WTC11 (cell line): ENCODE results near the gene CDK5. TPM values are rescaled to one million over a fixed set of nuclear protein-coding genes. Genes with fewer than 3 reads are reported as not detected.

ENCODE experiments used
- CREB1 ChIP-seq: sonication (generic); formaldehyde crosslinking; IDR thresholded peaks from 2 replicates; pipeline ENCODE4 v1.8.0; 2023; ENCODE audit warnings: mild to moderate bottlenecking, missing genetic modification reagents
- IRF2 ChIP-seq: sonication (generic); formaldehyde crosslinking; IDR thresholded peaks from 2 replicates; pipeline ENCODE4 v1.8.0; 2022; ENCODE audit warnings: low read depth, missing genetic modification reagents, borderline replicate concordance
- JAZF1 ChIP-seq: fragments of 250-450 bp; sonication (Bioruptor Pico); IDR thresholded peaks from 2 replicates; pipeline ENCODE4 v1.9.0; 2021; ENCODE audit warnings: moderate library complexity, mild to moderate bottlenecking, inconsistent platforms
- OVOL2 ChIP-seq: fragments of 250-450 bp; sonication (Bioruptor Pico); IDR thresholded peaks from 2 replicates; pipeline ENCODE4 v1.9.0; 2021; ENCODE audit warnings: mild to moderate bottlenecking, borderline replicate concordance
- PRRX2 ChIP-seq: fragments of 250-450 bp; sonication (Bioruptor Pico); IDR thresholded peaks from 2 replicates; pipeline ENCODE4 v1.8.0; 2021; ENCODE audit warnings: mild to moderate bottlenecking
- RORB ChIP-seq: fragments of 250-450 bp; sonication (Bioruptor Pico); IDR thresholded peaks from 2 replicates; pipeline ENCODE4 v1.9.0; 2021; ENCODE audit warnings: mild to moderate bottlenecking
- SOX15 ChIP-seq: fragments of 250-450 bp; sonication (Bioruptor Pico); IDR thresholded peaks from 2 replicates; pipeline ENCODE4 v1.9.0; 2021; ENCODE audit warnings: mild to moderate bottlenecking
- ZBTB21 ChIP-seq: sonication (generic); formaldehyde crosslinking; IDR thresholded peaks from 2 replicates; pipeline ENCODE4 v1.8.1; 2023; ENCODE audit warnings: mild to moderate bottlenecking, missing genetic modification reagents, borderline replicate concordance
- ZNF263 ChIP-seq: sonication (generic); formaldehyde crosslinking; IDR thresholded peaks from 2 replicates; pipeline ENCODE4 v1.8.1; 2022; ENCODE audit warnings: low read depth, mild to moderate bottlenecking, moderate library complexity, missing genetic modification reagents
- ZNF423 ChIP-seq: fragments of 250-450 bp; sonication (Bioruptor Pico); IDR thresholded peaks from 2 replicates; pipeline ENCODE4 v2.1.2; 2022; ENCODE audit warnings: mild to moderate bottlenecking, moderate library complexity
- ZNF671 ChIP-seq: fragments of 250-450 bp; sonication (Bioruptor Pico); IDR thresholded peaks from 2 replicates; pipeline ENCODE4 v1.8.0; 2021; ENCODE audit warnings: mild to moderate bottlenecking
- total RNA-seq: library from RNA; stranded (reverse); gene quantifications from 3 replicates; pipeline ENCODE4 v1.2.3, GENCODE V29; 2021
- TF ChIP-seq, protein P1 (sequence below): fragments of 250-450 bp; sonication (Bioruptor Pico); IDR thresholded peaks from 2 replicates; pipeline ENCODE4 v1.9.0; 2021; ENCODE audit warnings: moderate library complexity, mild to moderate bottlenecking, inconsistent platforms, borderline replicate concordance
- TF ChIP-seq, protein P2 (sequence below): sonication (generic); formaldehyde crosslinking; IDR thresholded peaks from 2 replicates; pipeline ENCODE4 v1.8.1; 2022; ENCODE audit warnings: low read depth, missing genetic modification reagents, borderline replicate concordance
- TF ChIP-seq, protein P3 (sequence below): sonication (generic); formaldehyde crosslinking; IDR thresholded peaks from 2 replicates; pipeline ENCODE4 v1.8.0; 2022; ENCODE audit warnings: mild to moderate bottlenecking, missing genetic modification reagents
- TF ChIP-seq, protein P4 (sequence below): sonication (generic); formaldehyde crosslinking; IDR thresholded peaks from 2 replicates; pipeline ENCODE4 v1.8.0; 2022; ENCODE audit warnings: missing genetic modification reagents
- TF ChIP-seq, protein P5 (sequence below): sonication (generic); formaldehyde crosslinking; IDR thresholded peaks from 2 replicates; pipeline ENCODE4 v1.8.1; 2023; ENCODE audit warnings: mild to moderate bottlenecking, missing genetic modification reagents
- TF ChIP-seq, protein P6 (sequence below): sonication (generic); formaldehyde crosslinking; IDR thresholded peaks from 2 replicates; pipeline ENCODE4 v1.8.0; 2023; ENCODE audit warnings: mild to moderate bottlenecking, missing genetic modification reagents
- TF ChIP-seq, protein P7 (sequence below): sonication (generic); formaldehyde crosslinking; IDR thresholded peaks from 2 replicates; pipeline ENCODE4 v1.8.0; 2023; ENCODE audit warnings: missing genetic modification reagents, mild to moderate bottlenecking, borderline replicate concordance

Gene CDK5
- total RNA-seq, 1 experiment from 2014 or later = 27.8 TPM

DNA sequence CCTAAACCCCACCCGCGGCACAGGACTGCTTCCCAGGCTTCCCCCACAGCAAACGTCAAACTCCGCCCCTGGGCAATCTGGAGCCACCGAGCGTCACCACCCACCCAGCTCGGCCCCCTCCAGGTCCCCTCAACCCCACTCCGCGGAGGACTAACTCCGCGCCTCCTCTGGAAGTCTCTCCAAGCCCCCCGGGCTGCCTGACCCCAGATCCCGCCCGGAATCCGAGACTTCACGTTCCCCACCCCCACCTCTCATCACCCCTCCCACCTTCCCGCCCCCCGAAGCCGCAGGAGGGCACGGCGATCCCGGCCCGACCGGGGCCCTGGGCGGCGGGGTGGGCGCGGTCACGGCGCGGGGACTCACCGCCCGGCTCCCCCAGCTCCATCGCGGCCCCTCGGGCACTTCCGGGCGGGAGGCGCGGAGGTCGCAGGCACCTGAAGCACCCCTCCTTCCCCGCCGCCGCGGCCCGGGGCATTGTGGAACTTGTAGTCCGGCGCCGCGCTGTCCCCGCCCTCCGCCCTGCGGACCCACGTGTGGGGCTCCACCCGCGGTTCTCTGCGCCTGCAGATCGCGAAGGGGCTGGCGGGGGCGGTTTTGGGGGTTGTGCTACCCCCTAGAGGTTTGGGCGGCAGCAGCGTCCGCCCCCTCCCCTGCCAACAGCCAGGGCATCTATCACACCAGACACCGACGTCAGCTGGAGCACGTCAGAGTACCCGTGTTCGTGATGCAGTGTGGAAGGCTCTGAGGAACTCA is 25.6 kb upstream of the CDK5 start, which contains the start of gene TMUB1 (continued):
- TF ChIP-seq, protein P1, sequence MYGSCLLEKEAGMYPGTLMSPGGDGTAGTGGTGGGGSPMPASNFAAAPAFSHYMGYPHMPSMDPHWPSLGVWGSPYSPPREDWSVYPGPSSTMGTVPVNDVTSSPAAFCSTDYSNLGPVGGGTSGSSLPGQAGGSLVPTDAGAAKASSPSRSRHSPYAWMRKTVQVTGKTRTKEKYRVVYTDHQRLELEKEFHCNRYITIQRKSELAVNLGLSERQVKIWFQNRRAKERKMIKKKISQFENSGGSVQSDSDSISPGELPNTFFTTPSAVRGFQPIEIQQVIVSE (CRISPR knock-in tag) = no peak
- TF ChIP-seq OVOL2 (CRISPR knock-in tag) (no peak), ZBTB21 (CRISPR knock-in tag) (no peak), IRF2 (CRISPR knock-in tag) (no peak), SOX15 (CRISPR knock-in tag) (no peak), CREB1 (CRISPR knock-in tag) (no peak), ZNF423 (no peak), PRRX2 (CRISPR knock-in tag) (no peak), RORB (no peak), ZNF263 (CRISPR knock-in tag) (no peak), JAZF1 (CRISPR knock-in tag) (no peak), ZNF671 (no peak)
- TF ChIP-seq, protein P2, sequence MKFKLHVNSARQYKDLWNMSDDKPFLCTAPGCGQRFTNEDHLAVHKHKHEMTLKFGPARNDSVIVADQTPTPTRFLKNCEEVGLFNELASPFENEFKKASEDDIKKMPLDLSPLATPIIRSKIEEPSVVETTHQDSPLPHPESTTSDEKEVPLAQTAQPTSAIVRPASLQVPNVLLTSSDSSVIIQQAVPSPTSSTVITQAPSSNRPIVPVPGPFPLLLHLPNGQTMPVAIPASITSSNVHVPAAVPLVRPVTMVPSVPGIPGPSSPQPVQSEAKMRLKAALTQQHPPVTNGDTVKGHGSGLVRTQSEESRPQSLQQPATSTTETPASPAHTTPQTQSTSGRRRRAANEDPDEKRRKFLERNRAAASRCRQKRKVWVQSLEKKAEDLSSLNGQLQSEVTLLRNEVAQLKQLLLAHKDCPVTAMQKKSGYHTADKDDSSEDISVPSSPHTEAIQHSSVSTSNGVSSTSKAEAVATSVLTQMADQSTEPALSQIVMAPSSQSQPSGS (CRISPR knock-in tag) = no peak
- TF ChIP-seq, protein P3, sequence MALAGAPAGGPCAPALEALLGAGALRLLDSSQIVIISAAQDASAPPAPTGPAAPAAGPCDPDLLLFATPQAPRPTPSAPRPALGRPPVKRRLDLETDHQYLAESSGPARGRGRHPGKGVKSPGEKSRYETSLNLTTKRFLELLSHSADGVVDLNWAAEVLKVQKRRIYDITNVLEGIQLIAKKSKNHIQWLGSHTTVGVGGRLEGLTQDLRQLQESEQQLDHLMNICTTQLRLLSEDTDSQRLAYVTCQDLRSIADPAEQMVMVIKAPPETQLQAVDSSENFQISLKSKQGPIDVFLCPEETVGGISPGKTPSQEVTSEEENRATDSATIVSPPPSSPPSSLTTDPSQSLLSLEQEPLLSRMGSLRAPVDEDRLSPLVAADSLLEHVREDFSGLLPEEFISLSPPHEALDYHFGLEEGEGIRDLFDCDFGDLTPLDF (CRISPR knock-in tag) = no peak
- TF ChIP-seq, protein P4, sequence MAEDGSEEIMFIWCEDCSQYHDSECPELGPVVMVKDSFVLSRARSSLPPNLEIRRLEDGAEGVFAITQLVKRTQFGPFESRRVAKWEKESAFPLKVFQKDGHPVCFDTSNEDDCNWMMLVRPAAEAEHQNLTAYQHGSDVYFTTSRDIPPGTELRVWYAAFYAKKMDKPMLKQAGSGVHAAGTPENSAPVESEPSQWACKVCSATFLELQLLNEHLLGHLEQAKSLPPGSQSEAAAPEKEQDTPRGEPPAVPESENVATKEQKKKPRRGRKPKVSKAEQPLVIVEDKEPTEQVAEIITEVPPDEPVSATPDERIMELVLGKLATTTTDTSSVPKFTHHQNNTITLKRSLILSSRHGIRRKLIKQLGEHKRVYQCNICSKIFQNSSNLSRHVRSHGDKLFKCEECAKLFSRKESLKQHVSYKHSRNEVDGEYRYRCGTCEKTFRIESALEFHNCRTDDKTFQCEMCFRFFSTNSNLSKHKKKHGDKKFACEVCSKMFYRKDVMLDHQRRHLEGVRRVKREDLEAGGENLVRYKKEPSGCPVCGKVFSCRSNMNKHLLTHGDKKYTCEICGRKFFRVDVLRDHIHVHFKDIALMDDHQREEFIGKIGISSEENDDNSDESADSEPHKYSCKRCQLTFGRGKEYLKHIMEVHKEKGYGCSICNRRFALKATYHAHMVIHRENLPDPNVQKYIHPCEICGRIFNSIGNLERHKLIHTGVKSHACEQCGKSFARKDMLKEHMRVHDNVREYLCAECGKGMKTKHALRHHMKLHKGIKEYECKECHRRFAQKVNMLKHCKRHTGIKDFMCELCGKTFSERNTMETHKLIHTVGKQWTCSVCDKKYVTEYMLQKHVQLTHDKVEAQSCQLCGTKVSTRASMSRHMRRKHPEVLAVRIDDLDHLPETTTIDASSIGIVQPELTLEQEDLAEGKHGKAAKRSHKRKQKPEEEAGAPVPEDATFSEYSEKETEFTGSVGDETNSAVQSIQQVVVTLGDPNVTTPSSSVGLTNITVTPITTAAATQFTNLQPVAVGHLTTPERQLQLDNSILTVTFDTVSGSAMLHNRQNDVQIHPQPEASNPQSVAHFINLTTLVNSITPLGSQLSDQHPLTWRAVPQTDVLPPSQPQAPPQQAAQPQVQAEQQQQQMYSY (CRISPR knock-in tag) = no peak
- TF ChIP-seq, protein P5, sequence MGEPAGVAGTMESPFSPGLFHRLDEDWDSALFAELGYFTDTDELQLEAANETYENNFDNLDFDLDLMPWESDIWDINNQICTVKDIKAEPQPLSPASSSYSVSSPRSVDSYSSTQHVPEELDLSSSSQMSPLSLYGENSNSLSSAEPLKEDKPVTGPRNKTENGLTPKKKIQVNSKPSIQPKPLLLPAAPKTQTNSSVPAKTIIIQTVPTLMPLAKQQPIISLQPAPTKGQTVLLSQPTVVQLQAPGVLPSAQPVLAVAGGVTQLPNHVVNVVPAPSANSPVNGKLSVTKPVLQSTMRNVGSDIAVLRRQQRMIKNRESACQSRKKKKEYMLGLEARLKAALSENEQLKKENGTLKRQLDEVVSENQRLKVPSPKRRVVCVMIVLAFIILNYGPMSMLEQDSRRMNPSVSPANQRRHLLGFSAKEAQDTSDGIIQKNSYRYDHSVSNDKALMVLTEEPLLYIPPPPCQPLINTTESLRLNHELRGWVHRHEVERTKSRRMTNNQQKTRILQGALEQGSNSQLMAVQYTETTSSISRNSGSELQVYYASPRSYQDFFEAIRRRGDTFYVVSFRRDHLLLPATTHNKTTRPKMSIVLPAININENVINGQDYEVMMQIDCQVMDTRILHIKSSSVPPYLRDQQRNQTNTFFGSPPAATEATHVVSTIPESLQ (CRISPR knock-in tag) = no peak
- TF ChIP-seq, protein P6, sequence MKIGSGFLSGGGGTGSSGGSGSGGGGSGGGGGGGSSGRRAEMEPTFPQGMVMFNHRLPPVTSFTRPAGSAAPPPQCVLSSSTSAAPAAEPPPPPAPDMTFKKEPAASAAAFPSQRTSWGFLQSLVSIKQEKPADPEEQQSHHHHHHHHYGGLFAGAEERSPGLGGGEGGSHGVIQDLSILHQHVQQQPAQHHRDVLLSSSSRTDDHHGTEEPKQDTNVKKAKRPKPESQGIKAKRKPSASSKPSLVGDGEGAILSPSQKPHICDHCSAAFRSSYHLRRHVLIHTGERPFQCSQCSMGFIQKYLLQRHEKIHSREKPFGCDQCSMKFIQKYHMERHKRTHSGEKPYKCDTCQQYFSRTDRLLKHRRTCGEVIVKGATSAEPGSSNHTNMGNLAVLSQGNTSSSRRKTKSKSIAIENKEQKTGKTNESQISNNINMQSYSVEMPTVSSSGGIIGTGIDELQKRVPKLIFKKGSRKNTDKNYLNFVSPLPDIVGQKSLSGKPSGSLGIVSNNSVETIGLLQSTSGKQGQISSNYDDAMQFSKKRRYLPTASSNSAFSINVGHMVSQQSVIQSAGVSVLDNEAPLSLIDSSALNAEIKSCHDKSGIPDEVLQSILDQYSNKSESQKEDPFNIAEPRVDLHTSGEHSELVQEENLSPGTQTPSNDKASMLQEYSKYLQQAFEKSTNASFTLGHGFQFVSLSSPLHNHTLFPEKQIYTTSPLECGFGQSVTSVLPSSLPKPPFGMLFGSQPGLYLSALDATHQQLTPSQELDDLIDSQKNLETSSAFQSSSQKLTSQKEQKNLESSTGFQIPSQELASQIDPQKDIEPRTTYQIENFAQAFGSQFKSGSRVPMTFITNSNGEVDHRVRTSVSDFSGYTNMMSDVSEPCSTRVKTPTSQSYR = no peak
- TF ChIP-seq, protein P7, sequence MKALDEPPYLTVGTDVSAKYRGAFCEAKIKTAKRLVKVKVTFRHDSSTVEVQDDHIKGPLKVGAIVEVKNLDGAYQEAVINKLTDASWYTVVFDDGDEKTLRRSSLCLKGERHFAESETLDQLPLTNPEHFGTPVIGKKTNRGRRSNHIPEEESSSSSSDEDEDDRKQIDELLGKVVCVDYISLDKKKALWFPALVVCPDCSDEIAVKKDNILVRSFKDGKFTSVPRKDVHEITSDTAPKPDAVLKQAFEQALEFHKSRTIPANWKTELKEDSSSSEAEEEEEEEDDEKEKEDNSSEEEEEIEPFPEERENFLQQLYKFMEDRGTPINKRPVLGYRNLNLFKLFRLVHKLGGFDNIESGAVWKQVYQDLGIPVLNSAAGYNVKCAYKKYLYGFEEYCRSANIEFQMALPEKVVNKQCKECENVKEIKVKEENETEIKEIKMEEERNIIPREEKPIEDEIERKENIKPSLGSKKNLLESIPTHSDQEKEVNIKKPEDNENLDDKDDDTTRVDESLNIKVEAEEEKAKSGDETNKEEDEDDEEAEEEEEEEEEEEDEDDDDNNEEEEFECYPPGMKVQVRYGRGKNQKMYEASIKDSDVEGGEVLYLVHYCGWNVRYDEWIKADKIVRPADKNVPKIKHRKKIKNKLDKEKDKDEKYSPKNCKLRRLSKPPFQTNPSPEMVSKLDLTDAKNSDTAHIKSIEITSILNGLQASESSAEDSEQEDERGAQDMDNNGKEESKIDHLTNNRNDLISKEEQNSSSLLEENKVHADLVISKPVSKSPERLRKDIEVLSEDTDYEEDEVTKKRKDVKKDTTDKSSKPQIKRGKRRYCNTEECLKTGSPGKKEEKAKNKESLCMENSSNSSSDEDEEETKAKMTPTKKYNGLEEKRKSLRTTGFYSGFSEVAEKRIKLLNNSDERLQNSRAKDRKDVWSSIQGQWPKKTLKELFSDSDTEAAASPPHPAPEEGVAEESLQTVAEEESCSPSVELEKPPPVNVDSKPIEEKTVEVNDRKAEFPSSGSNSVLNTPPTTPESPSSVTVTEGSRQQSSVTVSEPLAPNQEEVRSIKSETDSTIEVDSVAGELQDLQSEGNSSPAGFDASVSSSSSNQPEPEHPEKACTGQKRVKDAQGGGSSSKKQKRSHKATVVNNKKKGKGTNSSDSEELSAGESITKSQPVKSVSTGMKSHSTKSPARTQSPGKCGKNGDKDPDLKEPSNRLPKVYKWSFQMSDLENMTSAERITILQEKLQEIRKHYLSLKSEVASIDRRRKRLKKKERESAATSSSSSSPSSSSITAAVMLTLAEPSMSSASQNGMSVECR (CRISPR knock-in tag) = no peak
